IMR-90 (cell line): ENCODE measurements around the gene ANO10. TPM values are rescaled to one million over a fixed set of nuclear protein-coding genes. Genes with fewer than 3 reads are reported as not detected.

ENCODE experiments used
- ATAC-seq: fragments of 200-7000 bp; cut with Tn5 transposase; 2 replicates; pipeline ENCODE4 v1.9.1; 2020; ENCODE audit warnings: low read depth, mild to moderate bottlenecking, moderate library complexity
- BruUV-seq: library from RNA; stranded (reverse); fragments of 400-500 nt; replicated peaks from 2 replicates; lab custom pipeline; 2021; lab: Mats Ljungman, UMichigan
- CTCF ChIA-PET: fragments of 300-600 bp; formaldehyde crosslinking; extraction: SDS; loops from one replicate; lab custom pipeline; 2021; ENCODE audit warnings: antibody characterized with exemption; lab: Yijun Ruan, JAX
- POLR2A ChIA-PET: fragments of 300-600 bp; sonication (Branson Sonifier 250); formaldehyde crosslinking; loops from one replicate; lab custom pipeline; 2022; ENCODE audit warnings: antibody characterized with exemption; ENCODE audit not compliant: unreplicated experiment; lab: Charles Lee
- DNase-seq: peaks from one replicate; pipeline ENCODE4 v3.0.0; 2013
- H2AFZ ChIP-seq: replicated peaks from 2 replicates; pipeline ENCODE3; 2013; ENCODE audit warnings: low read length, mild to moderate bottlenecking; ENCODE audit not compliant: poor library complexity
- H2AK5ac ChIP-seq: 2 replicates; pipeline ENCODE4 v1.6.1; 2013; ENCODE audit warnings: low read depth, low read length, inconsistent platforms
- H2AK9ac ChIP-seq: replicated peaks from 2 replicates; pipeline ENCODE3; 2013; ENCODE audit warnings: mild to moderate bottlenecking, low read depth, low read length, moderate library complexity; ENCODE audit not compliant: poor library complexity
- H2BK120ac ChIP-seq: 2 replicates; pipeline ENCODE4 v1.6.1; 2013; ENCODE audit warnings: low read depth, low read length, inconsistent platforms
- H2BK15ac ChIP-seq: 3 replicates; pipeline ENCODE4 v1.6.1; 2013; ENCODE audit warnings: low read depth, low read length, inconsistent platforms
- H2BK20ac ChIP-seq: 2 replicates; pipeline ENCODE4 v1.6.1; 2013; ENCODE audit warnings: low read depth, mild to moderate bottlenecking, inconsistent platforms, low read length, moderate library complexity
- H2BK5ac ChIP-seq: 2 replicates; pipeline ENCODE4 v1.6.1; 2013; ENCODE audit warnings: mild to moderate bottlenecking, low read depth, low read length, inconsistent platforms; ENCODE audit not compliant: poor library complexity, severe bottlenecking
- H3K14ac ChIP-seq: replicated peaks from 2 replicates; pipeline ENCODE4 v1.6.1; 2013; ENCODE audit warnings: low read depth, low read length, inconsistent platforms
- H3K18ac ChIP-seq: 2 replicates; pipeline ENCODE4 v1.6.1; 2013; ENCODE audit warnings: low read depth, low read length, control low read depth
- H3K23ac ChIP-seq: 2 replicates; pipeline ENCODE4 v1.6.1; 2013; ENCODE audit warnings: low read depth, low read length, inconsistent platforms
- H3K27ac ChIP-seq: 2 replicates; pipeline ENCODE4 v1.5.1; 2013; ENCODE audit warnings: mild to moderate bottlenecking, control low read depth, low read length; ENCODE audit not compliant: insufficient read depth
- H3K27me3 ChIP-seq: 2 replicates; pipeline ENCODE4 v1.6.1; 2013; ENCODE audit warnings: low read length; ENCODE audit not compliant: control insufficient read depth, insufficient read depth
- H3K36me3 ChIP-seq: 2 replicates; pipeline ENCODE4 v1.6.1; 2013; ENCODE audit warnings: low read length, mixed read lengths; ENCODE audit not compliant: control insufficient read depth, insufficient read depth
- H3K4ac ChIP-seq: 2 replicates; pipeline ENCODE4 v1.6.1; 2013; ENCODE audit warnings: low read depth, low read length, inconsistent platforms
- H3K4me1 ChIP-seq: 2 replicates; pipeline ENCODE4 v1.6.1; 2013; ENCODE audit warnings: low read length, mixed read lengths; ENCODE audit not compliant: control insufficient read depth, insufficient read depth
- H3K4me2 ChIP-seq: 2 replicates; pipeline ENCODE4 v1.6.1; 2013; ENCODE audit warnings: low read depth, mild to moderate bottlenecking, control low read depth, low read length, moderate library complexity
- H3K4me3 ChIP-seq: 2 replicates; pipeline ENCODE4 v1.5.1; 2013; ENCODE audit warnings: low read depth, mild to moderate bottlenecking, control low read depth, low read length, moderate library complexity; ENCODE audit not compliant: insufficient read depth
- H3K56ac ChIP-seq: 2 replicates; pipeline ENCODE4 v1.6.1; 2013; ENCODE audit warnings: low read length, inconsistent platforms; ENCODE audit not compliant: insufficient read depth; ENCODE audit errors: extremely low read depth
- H3K79me1 ChIP-seq, 2 experiments: 2 replicates each; pipeline ENCODE4 v1.6.1; 2013; ENCODE audit warnings: low read length in 2 of 2, inconsistent platforms in 1 of 2, low read depth in 1 of 2
- H3K9ac ChIP-seq: 2 replicates; pipeline ENCODE4 v1.6.1; 2013; ENCODE audit warnings: low read depth, low read length, control low read depth
- H3K9me1 ChIP-seq: 2 replicates; pipeline ENCODE4 v1.6.1; 2013; ENCODE audit warnings: low read length, inconsistent platforms; ENCODE audit not compliant: insufficient read depth
- H3K9me3 ChIP-seq: 2 replicates; pipeline ENCODE4 v1.6.1; 2013; ENCODE audit warnings: low read length; ENCODE audit not compliant: control insufficient read depth, insufficient read depth
- H4K20me1 ChIP-seq: 2 replicates; pipeline ENCODE4 v1.6.1; 2013; ENCODE audit warnings: low read length, inconsistent platforms; ENCODE audit not compliant: insufficient read depth
- H4K5ac ChIP-seq: 2 replicates; pipeline ENCODE4 v1.6.1; 2013; ENCODE audit warnings: mild to moderate bottlenecking, low read depth, low read length, control low read depth
- H4K8ac ChIP-seq, 2 experiments: 2 replicates each; pipeline ENCODE4 v1.6.1; 2013; ENCODE audit warnings: low read depth in 2 of 2, low read length in 2 of 2, control low read depth in 1 of 2, inconsistent platforms in 1 of 2
- H4K91ac ChIP-seq: 2 replicates; pipeline ENCODE4 v1.6.1; 2013; ENCODE audit warnings: low read depth, low read length, inconsistent platforms; ENCODE audit not compliant: insufficient read depth
- BHLHE40 ChIP-seq: fragments of 150-350 bp; IDR thresholded peaks from 2 replicates; pipeline ENCODE4 v1.6.1; 2016; ENCODE audit warnings: mild to moderate bottlenecking, low read depth, low read length
- CEBPB ChIP-seq: IDR thresholded peaks from 2 replicates; pipeline ENCODE4 v1.6.1; 2012; ENCODE audit warnings: low read depth, low read length, improper control_type of control experiment
- CTCF ChIP-seq: conservative IDR thresholded peaks from 2 replicates; pipeline ENCODE4 v1.5.1; 2012; ENCODE audit warnings: mild to moderate bottlenecking, low read depth, low read length, improper control_type of control experiment
- ELK1 ChIP-seq: fragments of 150-350 bp; IDR thresholded peaks from 2 replicates; pipeline ENCODE4 v1.6.1; 2016; ENCODE audit warnings: low read depth, mild to moderate bottlenecking, low read length, moderate library complexity, borderline replicate concordance
- FOS ChIP-seq: fragments of 150-350 bp; IDR thresholded peaks from 2 replicates; pipeline ENCODE4 v1.6.1; 2016; ENCODE audit warnings: low read depth, low read length
- MAFK ChIP-seq: IDR thresholded peaks from 2 replicates; pipeline ENCODE4 v1.6.1; 2012; ENCODE audit warnings: low read depth, low read length, improper control_type of control experiment
- MAZ ChIP-seq: IDR thresholded peaks from 2 replicates; pipeline ENCODE4 v1.6.1; 2012; ENCODE audit warnings: low read depth, mild to moderate bottlenecking, low read length, improper control_type of control experiment, moderate library complexity, borderline replicate concordance
- MXI1 ChIP-seq: IDR thresholded peaks from 2 replicates; pipeline ENCODE4 v1.6.1; 2012; ENCODE audit warnings: low read depth, mild to moderate bottlenecking, low read length, moderate library complexity, borderline replicate concordance
- NFE2L2 ChIP-seq: fragments of 150-350 bp; IDR thresholded peaks from 2 replicates; pipeline ENCODE4 v1.6.1; 2016; ENCODE audit warnings: low read depth, mild to moderate bottlenecking, low read length
- POLR2A ChIP-seq: IDR thresholded peaks from 2 replicates; pipeline ENCODE4 v1.6.1; 2012; ENCODE audit warnings: mild to moderate bottlenecking, low read depth, low read length
- RAD21 ChIP-seq: IDR thresholded peaks from 2 replicates; pipeline ENCODE4 v1.6.1; 2012; ENCODE audit warnings: low read length, improper control_type of control experiment
- RCOR1 ChIP-seq: IDR thresholded peaks from 2 replicates; pipeline ENCODE4 v1.6.1; 2012; ENCODE audit warnings: mild to moderate bottlenecking, low read length, improper control_type of control experiment; ENCODE audit not compliant: insufficient replicate concordance
- SMC3 ChIP-seq: fragments of 150-350 bp; IDR thresholded peaks from 2 replicates; pipeline ENCODE4 v1.6.1; 2016; ENCODE audit warnings: low read depth, mild to moderate bottlenecking, antibody characterized with exemption, low read length, moderate library complexity
- USF2 ChIP-seq: fragments of 150-350 bp; IDR thresholded peaks from 2 replicates; pipeline ENCODE4 v1.6.1; 2017; ENCODE audit warnings: mild to moderate bottlenecking, antibody characterized with exemption, low read length, low read depth
- WGBS, 2 experiments: methylation state at CpG; one replicate each; pipeline versions ENCODE4 v1.1.5 to v1.1.7; 2013; ENCODE audit warnings: missing lambda C conversion rate in 2 of 2; ENCODE audit not compliant: insufficient read length in 1 of 2; ENCODE audit errors: extremely low coverage in 2 of 2; 5-methylcytosine and 5-hydroxymethylcytosine counted together
- dilution Hi-C: fragments of 300-500 bp; cut with HindIII; formaldehyde crosslinking; loops from one replicate; pipeline ENCODE4 v1.14.3; 2018; ENCODE audit warnings: low sequenced_read_pairs; ENCODE audit not compliant: unreplicated experiment
- in situ Hi-C: fragments of 300-500 bp; cut with MboI; formaldehyde crosslinking; loops from 3 replicates; pipeline ENCODE4 v1.14.3; 2019; ENCODE audit warnings: low sequenced_read_pairs, inconsistent platforms, mixed read lengths
- intact Hi-C: fragments of 100-400 bp; cut with micrococcal nuclease; formaldehyde crosslinking; loops from 2 replicates; pipeline ENCODE4 v1.10.0; 2022
- polyA plus RNA-seq, 3 experiments: library from polyadenylated mRNA; depleted of rRNA; stranded (reverse); fragments of >200 nt; gene quantifications; 2 replicates each; pipeline ENCODE4 v1.2.3, GENCODE V29; 2012; ENCODE audit warnings: low replicate concordance in 1 of 3
- total RNA-seq: library from RNA; depleted of rRNA; stranded (reverse); fragments of >200 nt; gene quantifications from 2 replicates; pipeline ENCODE4 v1.2.3, GENCODE V29; 2012

The ANO10 gene
- total and polyA plus RNA-seq, 2 of the 4 experiments (the other 2 are of a cell fraction), result 28.5 to 41.6 TPM

- no peak for DNase-seq
- WGBS, 2 experiments, result no CpG with 5 or more reads among the region's 2 CpGs
- H3K23ac ChIP-seq, result no peak overlapping the region
- no peak overlapping the region for H3K4me2 ChIP-seq
- H3K27me3 ChIP-seq, result no peaks in the 10 kb centered on the region
- no peak overlapping the region for H2AK5ac ChIP-seq
- dilution Hi-C loops (no loop called here), in situ Hi-C loops (no loop called here), intact Hi-C loops (loop anchor here (10.0 kb wide), 3 partner anchors 127 to 403 kb away; no protein-coding TSS in a partner anchor)
- no TSS peak for BruUV-seq
- H4K20me1 ChIP-seq, result no peaks in the 10 kb centered on the region
- no peaks in the 10 kb centered on the region for H3K79me1 ChIP-seq
- CTCF ChIA-PET, result no interaction called here
- H2BK120ac ChIP-seq, result peak overlapping the region; percentile 45
- peak overlapping the region; percentile 25; the same call in 1 of the 2 replicates for H2BK20ac ChIP-seq
- no peak overlapping the region for H3K4me3 ChIP-seq
- peaks cover 7% of the 10 kb centered on the region for H3K4me1 ChIP-seq
- H3K14ac ChIP-seq, result no peak overlapping the region
- no peak overlapping the region for H3K9ac ChIP-seq
- H2BK15ac ChIP-seq, result no peak overlapping the region; the same call in 2 of the 3 replicates
- no peak overlapping the region for H4K5ac ChIP-seq
- ATAC-seq, result no peak
- no peak overlapping the region for H2AK9ac ChIP-seq
- POLR2A ChIA-PET, result no interaction called here
- peak overlapping the region; percentile 33; the same call in 1 of the 2 replicates for H3K4ac ChIP-seq
- no peaks in the 10 kb centered on the region for H3K9me3 ChIP-seq
- TF ChIP-seq RCOR1, result no peak
- TF ChIP-seq SMC3, result no peak
- no peak for TF ChIP-seq POLR2A
- TF ChIP-seq BHLHE40, result no peak
- no peak for TF ChIP-seq RAD21
- no peak for TF ChIP-seq USF2
- no peak for TF ChIP-seq MAFK
- TF ChIP-seq FOS, result no peak
- TF ChIP-seq CTCF, result no peak
- TF ChIP-seq ELK1, result no peak
- no peak for TF ChIP-seq MAZ
- no peak for TF ChIP-seq CEBPB
- TF ChIP-seq NFE2L2, result no peak
- TF ChIP-seq MXI1, result no peak
- no peak overlapping the region for H2BK5ac ChIP-seq
- no peak overlapping the region for H3K56ac ChIP-seq
- no peak overlapping the region for H2AFZ ChIP-seq
- H3K36me3 ChIP-seq, result no peaks in the 10 kb centered on the region
- no peak overlapping the region for H3K18ac ChIP-seq
- no peak overlapping the region; a peak in 1 of 4 replicates for H4K8ac ChIP-seq
- no peaks in the 10 kb centered on the region for H3K9me1 ChIP-seq
- H3K27ac ChIP-seq, result no peak overlapping the region
- no peak overlapping the region for H4K91ac ChIP-seq
These were observed 5.5 kb upstream of the ANO10 start for GRCh38 chr3:43627360-43627759.
